Measurements from ENCODE around the gene BTRC.
"Not testable (repeated sequence)": the region's sequence is repeated elsewhere in the genome, so short reads cannot be mapped to it uniquely, and the experiment has no call there.

The BTRC gene

DNA sequence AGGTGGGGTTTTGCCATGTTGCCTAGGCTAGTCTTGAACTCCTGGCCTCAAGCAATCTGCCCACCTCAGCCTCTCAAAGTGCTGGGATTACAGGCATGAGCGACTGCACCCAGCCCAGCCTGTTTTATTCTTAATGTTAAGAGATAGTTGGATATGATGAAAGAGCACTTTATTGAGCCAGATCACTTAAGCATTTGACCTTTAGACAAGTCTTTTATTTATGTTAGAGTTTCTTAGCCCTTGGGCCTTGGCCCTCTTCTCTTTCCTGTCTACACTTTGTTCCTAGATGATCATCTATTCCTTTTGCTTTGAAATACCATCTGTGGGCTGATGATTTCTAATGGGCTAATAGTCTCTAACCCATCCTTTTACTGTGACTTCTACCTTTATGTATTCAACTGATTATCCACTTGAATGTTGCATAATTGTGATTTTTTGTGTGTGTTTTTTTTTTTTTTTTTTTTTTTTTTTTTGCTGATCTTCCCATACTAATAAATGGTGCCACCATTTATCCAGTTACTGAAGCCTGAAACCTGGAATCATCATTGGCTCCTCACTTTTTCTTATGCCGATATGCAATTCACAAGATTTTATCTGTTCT, 34.8 kb downstream of the BTRC start:
- DNase-seq: no peak

- DNase-seq: not testable (repeated sequence)
Measured at GRCh38 chr10:101389532-101389931, 35.6 kb downstream of the BTRC start.

DNA sequence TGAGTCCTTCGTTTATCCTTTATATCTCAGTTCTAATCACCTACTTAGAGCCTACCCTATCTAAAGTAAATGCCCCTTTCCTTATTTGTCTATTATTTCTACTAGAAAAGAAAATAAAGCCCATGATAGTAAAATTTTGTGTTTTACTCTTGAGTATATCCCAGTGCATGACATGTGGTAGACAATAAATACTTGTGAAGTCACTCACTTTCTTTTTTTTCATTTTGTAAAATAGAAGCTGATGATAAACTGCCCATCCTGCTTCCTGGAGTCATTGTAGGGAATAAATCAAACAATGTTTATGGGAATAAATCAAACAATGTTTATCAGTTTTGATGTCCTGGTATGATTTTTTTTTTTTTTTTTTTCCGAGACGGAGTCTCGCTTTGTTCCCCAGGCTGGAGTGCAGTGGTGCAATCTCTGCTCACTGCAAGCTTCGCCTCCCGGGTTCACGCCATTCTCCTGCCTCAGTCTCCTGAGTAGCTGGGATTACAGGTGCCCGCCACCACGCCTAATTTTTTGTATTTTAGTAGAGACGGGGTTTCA, 36.1 kb downstream of the BTRC start:
- DNase-seq: no peak

DNA sequence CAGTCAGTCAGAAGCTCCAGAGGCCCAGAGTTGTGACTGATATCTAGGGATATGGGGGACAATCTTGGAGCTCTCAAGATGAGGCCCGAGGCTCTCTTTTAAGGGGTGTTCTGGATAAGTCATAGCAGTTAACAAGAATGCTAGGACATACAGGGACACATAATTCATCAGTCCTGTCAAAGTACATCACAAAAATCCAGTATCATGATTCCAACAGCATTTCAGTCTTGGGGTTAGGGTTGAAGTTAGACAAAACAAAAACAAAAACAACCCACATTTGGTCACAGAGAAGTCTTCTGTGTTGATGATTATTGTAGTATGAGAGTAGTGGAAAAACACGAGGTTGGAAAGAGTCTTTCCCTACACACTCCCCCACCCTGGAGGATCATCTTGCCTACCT, 39.4 kb downstream of the BTRC start:
- DNase-seq: no peak

- DNase-seq: no peak
Measured at GRCh38 chr10:101394524-101395133, 40.7 kb downstream of the BTRC start.

- no peak for DNase-seq
Measured at GRCh38 chr10:101397140-101397539, 43.2 kb downstream of the BTRC start.

GRCh38 chr10:101400585-101400984, 46.6 kb downstream of the BTRC start:
- DNase-seq: no peak

DNA sequence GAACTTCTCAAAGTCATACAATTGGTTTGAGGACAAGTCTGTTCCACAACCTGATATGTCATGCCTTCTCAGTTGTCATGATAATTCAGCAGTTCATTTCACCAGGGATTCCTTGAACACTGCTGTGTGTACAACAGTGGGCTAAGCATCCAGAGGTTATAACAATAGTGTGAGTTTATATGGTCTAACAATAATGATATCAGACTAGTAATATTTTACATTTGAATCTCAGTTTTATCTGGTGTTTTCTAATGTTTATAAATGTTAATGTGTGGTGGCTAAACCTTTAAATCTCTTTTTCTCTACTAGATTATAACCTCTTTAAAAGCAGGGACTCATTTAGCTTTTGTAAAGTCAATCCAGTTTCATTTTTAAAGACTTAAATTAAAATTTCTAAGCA, 48.7 kb downstream of the BTRC start:
- DNase-seq: no peak

GRCh38 chr10:101403161-101403560, 49.2 kb downstream of the BTRC start:
- DNase-seq: no peak

- DNase-seq: no peak
Measured at GRCh38 chr10:101405001-101405400, 51.0 kb downstream of the BTRC start.

GRCh38 chr10:101411598-101411997, 57.6 kb downstream of the BTRC start:
- DNase-seq: no peak

DNA sequence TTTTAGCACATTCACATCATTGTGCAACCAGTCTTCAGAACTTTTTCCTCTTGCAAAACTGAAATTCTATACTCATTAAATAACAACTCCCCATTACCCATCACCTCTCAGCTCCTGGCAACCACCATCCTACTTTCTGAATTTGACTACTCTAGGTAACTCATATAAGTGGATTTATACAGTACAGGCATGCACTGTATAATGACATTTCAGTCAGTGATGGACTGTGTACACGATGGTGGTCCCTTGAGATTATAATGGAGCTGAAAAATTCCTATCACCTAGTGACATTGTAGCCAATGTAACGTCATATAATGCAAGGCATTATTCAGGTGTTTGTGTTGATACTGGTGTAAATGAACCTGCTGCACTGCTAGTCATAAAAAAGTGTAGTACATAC, 60.1 kb downstream of the BTRC start:
- DNase-seq: no peak

DNA sequence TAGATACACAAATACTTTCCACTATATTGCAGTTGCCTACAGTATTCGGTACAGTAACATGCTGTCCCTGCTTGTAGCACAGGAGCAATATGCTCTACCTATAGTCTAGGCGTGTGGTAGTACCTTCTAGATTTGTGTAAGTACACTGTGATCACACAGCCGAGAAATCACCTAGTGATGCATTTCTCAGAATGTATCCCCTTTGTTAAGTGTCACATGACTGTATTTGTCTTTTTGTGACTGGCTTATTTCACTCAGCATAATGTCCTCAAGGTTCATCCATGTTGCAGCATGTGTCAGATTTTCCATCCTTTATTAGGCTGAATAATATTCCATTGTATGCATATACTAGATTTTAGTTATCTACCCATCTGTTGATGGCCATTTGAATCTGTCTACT, 61.9 kb downstream of the BTRC start:
- DNase-seq: no peak

- not testable (repeated sequence) for DNase-seq
Measured at GRCh38 chr10:101421967-101422366, 68.0 kb downstream of the BTRC start.

DNA sequence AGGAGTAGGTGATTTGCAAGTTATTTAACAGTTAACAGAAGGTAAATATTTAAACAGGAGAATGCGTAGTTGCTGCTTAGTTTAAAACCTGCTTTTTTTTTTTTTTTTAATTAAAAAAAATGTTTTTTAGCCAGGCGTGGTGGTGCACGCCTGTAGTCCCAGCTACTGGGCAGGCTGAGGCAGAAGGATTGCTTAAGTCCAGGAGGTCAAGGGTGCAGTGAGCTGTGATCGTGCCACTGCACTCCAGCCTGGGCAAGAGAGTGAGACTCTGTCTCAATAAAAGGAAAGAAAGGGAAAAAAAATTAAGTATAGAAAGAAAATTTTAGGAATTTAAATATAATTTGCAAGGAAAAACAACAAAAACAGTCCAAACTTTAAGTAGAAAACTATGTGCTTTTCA, 71.6 kb downstream of the BTRC start:
- no peak for DNase-seq

GRCh38 chr10:101428036-101428435, 74.1 kb downstream of the BTRC start:
- no peak for DNase-seq

GRCh38 chr10:101429423-101429822, 75.5 kb downstream of the BTRC start:
- DNase-seq: no peak

- no peak for DNase-seq
Measured at GRCh38 chr10:101436302-101436701, 82.3 kb downstream of the BTRC start.

GRCh38 chr10:101438881-101439391, 85.0 kb downstream of the BTRC start:
- DNase-seq: no peak

- no peak for DNase-seq
Measured at GRCh38 chr10:101441541-101442455, 87.8 kb downstream of the BTRC start.

GRCh38 chr10:101442456-101442800, 88.5 kb downstream of the BTRC start:
- DNase-seq: no peak

- no peak for DNase-seq
Measured at GRCh38 chr10:101444058-101444898, 90.3 kb downstream of the BTRC start.

DNA sequence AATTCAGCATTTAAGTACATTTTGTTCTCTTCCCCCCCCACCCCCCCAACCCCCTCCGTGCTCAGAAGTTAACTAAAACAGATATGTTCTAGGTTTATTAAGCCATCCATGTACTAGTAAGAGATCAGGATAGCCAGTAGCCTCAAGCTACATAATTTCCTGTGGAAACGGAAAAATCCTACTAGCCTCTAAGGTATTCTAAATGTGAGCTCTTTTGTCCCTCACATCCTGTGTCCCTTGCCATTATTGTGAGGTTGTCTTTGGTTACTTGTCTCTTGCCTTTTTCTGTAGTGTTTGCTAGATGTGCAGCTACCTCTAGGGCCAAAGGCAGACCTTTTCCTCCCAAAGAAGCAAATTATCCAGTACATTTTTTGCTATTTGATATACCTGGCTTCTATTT, 92.1 kb downstream of the BTRC start:
- DNase-seq: no peak
